ENCODE measurements around the gene VSIR. TPM values are rescaled to one million over a fixed set of nuclear protein-coding genes. Genes with fewer than 3 reads are reported as not detected.
A peak's percentile ranks its signal among the peaks of the same experiment; 100 is the strongest.

Gene VSIR
- total and polyA plus RNA-seq, 10 donors: 34.5 to 512 (median 299) TPM

GRCh38 chr10:71766717-71767419 is 6.5 kb downstream of the VSIR start:
- WGBS, 5 donors: 14 to 65% (median 37%) methylated on average over 10 of the region's 10 CpGs
- DNase-seq: peak; percentile 92
- no peak for TF ChIP-seq POLR2A (IDR thresholded peaks at IDR 0.05)
- peak; percentile 60 to 72 (median 66) for TF ChIP-seq POLR2AphosphoS5 (IDR thresholded peaks at IDR 0.05)
- Histone ChIP-seq H3K4me3 (peak overlapping the region in 3 of 8 donors; percentile 9 to 81 (median 79)), H3K27ac (peak overlapping the region; percentile 22 to 98 (median 95)), H3K27me3 (replicated peaks in 1 of 7) (no peaks in the 10 kb centered on the region), H3K4me1 (peaks cover 76 to 100% (median 99%) of the 10 kb centered on the region in 6 donors), H3K36me3 (peaks cover 0 to 90% (median 19%) of the 10 kb centered on the region in 6 donors), H3K9me3 (no peaks in the 10 kb centered on the region)
- intact Hi-C loops (cut with DNase I; ENCODE audit: low total_unique reads): no loop called here

GRCh38 chr10:71765906-71766716 is 7.2 kb downstream of the VSIR start:
- intact Hi-C loops (cut with DNase I; ENCODE audit: low total_unique reads): no loop called here
- no peaks in the 10 kb centered on the region for H3K9me3 ChIP-seq
- peak overlapping the region in 3 of 8 donors; percentile 7 to 81 (median 12) for H3K4me3 ChIP-seq
- 65 to 82% (median 80%) methylated on average over 21 to 22 of the region's 22 CpGs for WGBS, 5 donors
- peak; percentile 81 for DNase-seq
- peak overlapping the region; percentile 35 to 98 (median 95) for H3K27ac ChIP-seq
- peaks cover 0 to 92% (median 27%) of the 10 kb centered on the region in 6 donors for H3K36me3 ChIP-seq
- H3K27me3 ChIP-seq (replicated peaks in 1 of 7): no peaks in the 10 kb centered on the region
- peaks cover 70 to 100% (median 99%) of the 10 kb centered on the region in 6 donors for H3K4me1 ChIP-seq
- no peak for TF ChIP-seq CTCF (IDR thresholded peaks at IDR 0.05 in 8 of 11, conservative IDR thresholded peaks at IDR 0.05 in 3 of 11)
- TF ChIP-seq POLR2AphosphoS5 (IDR thresholded peaks at IDR 0.05): peak; percentile 11 to 81 (median 33)
- TF ChIP-seq POLR2A (IDR thresholded peaks at IDR 0.05): no peak

GRCh38 chr10:71765176-71765904 is 8.0 kb downstream of the VSIR start:
- H3K4me1 ChIP-seq: peaks cover 70 to 100% (median 99%) of the 10 kb centered on the region in 6 donors

More at GRCh38 chr10:71765176-71765904, 8.0 kb downstream of the VSIR start:
- intact Hi-C loops (cut with DNase I; ENCODE audit: low total_unique reads): no loop called here
- WGBS, 5 donors: 47 to 72% (median 68%) methylated on average over 8 of the region's 8 CpGs
- peak; percentile 77 for DNase-seq
- peaks cover 0 to 94% (median 35%) of the 10 kb centered on the region in 6 donors for H3K36me3 ChIP-seq
- peak overlapping the region in 3 of 8 donors; percentile 7 to 81 (median 12) for H3K4me3 ChIP-seq
- H3K9me3 ChIP-seq: no peaks in the 10 kb centered on the region
- H3K27me3 ChIP-seq (replicated peaks in 1 of 7): no peaks in the 10 kb centered on the region
- H3K27ac ChIP-seq: peak overlapping the region; percentile 30 to 98 (median 95)
- TF ChIP-seq POLR2AphosphoS5 (IDR thresholded peaks at IDR 0.05): peak in 2 of 3 donors; percentile 26 to 74
- TF ChIP-seq CTCF (IDR thresholded peaks at IDR 0.05 in 8 of 11, conservative IDR thresholded peaks at IDR 0.05 in 3 of 11): no peak
